Immature natural killer cell (primary cell): Measurements from ENCODE around the gene RASGEF1B. TPM values are rescaled to one million over a fixed set of nuclear protein-coding genes. Genes with fewer than 3 reads are reported as not detected.

Experiments
- DNase-seq, 3 donors: peaks; one replicate each; pipeline ENCODE4 v3.0.0; 2022; ENCODE audit warnings: mixed read lengths in 1 of 3
- H3K27ac Mint-ChIP-seq, 6 donors: one replicate each; pipeline ENCODE4 v1.8.0; 2020; ENCODE audit warnings: mixed read lengths in 6 of 6, mild to moderate bottlenecking in 5 of 6, inconsistent platforms in 4 of 6, moderate library complexity in 3 of 6
- H3K27me3 Mint-ChIP-seq, 3 donors: one replicate each; pipeline ENCODE4 v1.8.0; 2020 to 2021; ENCODE audit warnings: low read depth in 3 of 3, mild to moderate bottlenecking in 3 of 3, mixed read lengths in 3 of 3, moderate library complexity in 3 of 3, inconsistent platforms in 1 of 3
- H3K36me3 Mint-ChIP-seq, 3 donors: one replicate each; pipeline ENCODE4 v1.8.0; 2020; ENCODE audit warnings: mixed read lengths in 3 of 3, inconsistent platforms in 2 of 3, mild to moderate bottlenecking in 2 of 3
- H3K4me1 Mint-ChIP-seq, 2 donors: one replicate each; pipeline ENCODE4 v1.8.0; 2020; ENCODE audit warnings: inconsistent platforms in 2 of 2, mild to moderate bottlenecking in 2 of 2, mixed read lengths in 2 of 2, moderate library complexity in 1 of 2
- H3K4me3 Mint-ChIP-seq, 5 donors: one replicate each; pipeline ENCODE4 v1.8.0; 2020; ENCODE audit warnings: mild to moderate bottlenecking in 5 of 5, mixed read lengths in 5 of 5, inconsistent platforms in 3 of 5, moderate library complexity in 3 of 5
- H3K9me3 Mint-ChIP-seq, 6 donors: one replicate each; pipeline ENCODE4 v1.8.0; 2020; ENCODE audit warnings: mild to moderate bottlenecking in 6 of 6, mixed read lengths in 6 of 6, inconsistent platforms in 4 of 6, moderate library complexity in 3 of 6
- polyA plus RNA-seq, 3 donors: library from polyadenylated mRNA; unstranded; fragments of 300-500 nt; fragmentation: Illumina TruSeq; gene quantifications; one replicate each; pipeline ENCODE4 v1.2.3, GENCODE V29; 2021

Gene RASGEF1B
- polyA plus RNA-seq, 3 donors from 2014 or later: 5.9 to 11.2 (median 7.3) TPM

DNA sequence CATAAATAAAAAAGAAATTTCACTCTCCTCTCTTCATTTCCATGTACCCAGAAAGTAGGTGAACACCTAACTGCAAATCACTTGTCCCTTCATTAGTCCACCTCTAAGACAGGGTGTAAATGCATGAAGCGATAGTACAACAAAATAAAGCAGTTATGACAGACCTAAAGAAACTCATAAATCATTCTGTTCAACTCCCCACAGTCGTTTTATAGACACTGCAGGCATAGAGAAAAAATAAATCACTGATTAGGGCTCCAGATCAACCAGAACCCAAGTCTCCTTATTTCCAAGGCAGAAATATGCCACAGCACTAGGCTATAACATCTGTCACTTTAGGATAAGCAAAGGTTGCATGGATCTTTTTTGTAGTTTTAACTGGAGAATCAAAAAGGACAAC lies 3.0 kb downstream of the RASGEF1B start:
- H3K4me3 Mint-ChIP-seq: no peak overlapping the region
- no peak overlapping the region for H3K27ac Mint-ChIP-seq
- H3K36me3 Mint-ChIP-seq: no peaks in the 10 kb centered on the region
- peaks cover 10 to 21% (median 13%) of the 10 kb centered on the region in 3 donors for H3K27me3 Mint-ChIP-seq
- H3K9me3 Mint-ChIP-seq: no peaks in the 10 kb centered on the region
- peaks cover 34 to 47% of the 10 kb centered on the region in 2 donors for H3K4me1 Mint-ChIP-seq
- DNase-seq: no peak

DNA sequence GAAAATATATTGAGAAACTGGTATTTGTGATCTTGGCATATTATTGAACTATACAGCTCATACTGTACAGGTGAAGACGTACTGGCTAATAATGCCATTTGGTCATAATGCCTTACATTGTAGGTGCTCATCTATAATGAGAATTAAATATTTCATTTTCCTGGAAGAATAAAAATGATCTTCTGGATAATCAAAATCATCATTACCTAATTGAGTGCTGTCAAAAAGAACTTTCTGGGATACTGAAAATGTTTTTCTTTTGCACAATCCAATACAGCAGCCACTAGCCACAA lies 4.1 kb downstream of the RASGEF1B start:
- H3K27ac Mint-ChIP-seq: no peak overlapping the region
- peaks cover 26 to 42% of the 10 kb centered on the region in 2 donors for H3K4me1 Mint-ChIP-seq
- no peak for DNase-seq
- no peak overlapping the region for H3K4me3 Mint-ChIP-seq
- peaks cover 10 to 19% (median 13%) of the 10 kb centered on the region in 3 donors for H3K27me3 Mint-ChIP-seq
- no peaks in the 10 kb centered on the region for H3K36me3 Mint-ChIP-seq
- H3K9me3 Mint-ChIP-seq: no peaks in the 10 kb centered on the region

DNA sequence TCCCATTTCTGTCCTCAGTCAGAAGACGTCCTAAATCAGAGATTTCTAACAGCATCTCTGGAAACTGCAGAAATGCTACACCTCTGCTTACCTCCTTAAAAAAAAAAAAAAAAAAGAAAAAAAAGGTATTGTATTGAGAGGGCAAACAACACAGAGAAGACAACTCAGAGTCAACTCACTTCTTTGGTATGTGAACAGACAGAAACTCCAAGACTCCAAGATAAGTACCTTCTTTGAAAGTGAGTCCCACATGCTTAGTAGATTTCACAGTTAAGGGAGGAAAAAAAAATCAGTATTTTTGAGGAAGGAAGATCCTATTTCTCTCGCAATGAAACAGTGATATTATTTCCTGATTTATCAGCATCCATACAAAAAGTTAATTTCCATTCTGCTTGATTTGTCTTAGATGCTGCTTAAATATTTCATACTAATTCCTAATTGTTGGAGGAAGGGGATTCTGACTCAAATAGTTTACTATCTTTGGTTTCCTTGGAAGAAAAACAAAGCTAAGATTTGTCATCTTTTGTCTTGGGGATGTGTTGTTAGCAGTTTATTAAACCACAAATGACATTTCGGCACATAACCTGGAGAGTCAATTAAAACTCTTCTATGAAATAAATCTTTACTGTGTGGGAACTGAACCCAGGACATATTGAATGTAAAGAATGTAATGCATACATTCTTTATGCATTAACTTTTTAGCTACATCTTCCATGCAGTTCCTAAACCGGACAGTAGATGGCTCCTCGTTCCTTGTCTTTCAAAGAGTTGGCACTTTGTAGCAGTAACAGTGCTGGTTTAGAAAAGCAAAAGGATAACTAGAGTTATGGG lies 4.7 kb downstream of the RASGEF1B start:
- Mint-ChIP-seq H3K9me3 (no peaks in the 10 kb centered on the region), H3K4me3 (no peak overlapping the region), H3K4me1 (peaks cover 21 to 41% of the 10 kb centered on the region in 2 donors), H3K36me3 (no peaks in the 10 kb centered on the region), H3K27me3 (peaks cover 5 to 15% (median 13%) of the 10 kb centered on the region in 3 donors), H3K27ac (no peak overlapping the region)
- peak; percentile 69 to 73 (median 71) for DNase-seq

DNA sequence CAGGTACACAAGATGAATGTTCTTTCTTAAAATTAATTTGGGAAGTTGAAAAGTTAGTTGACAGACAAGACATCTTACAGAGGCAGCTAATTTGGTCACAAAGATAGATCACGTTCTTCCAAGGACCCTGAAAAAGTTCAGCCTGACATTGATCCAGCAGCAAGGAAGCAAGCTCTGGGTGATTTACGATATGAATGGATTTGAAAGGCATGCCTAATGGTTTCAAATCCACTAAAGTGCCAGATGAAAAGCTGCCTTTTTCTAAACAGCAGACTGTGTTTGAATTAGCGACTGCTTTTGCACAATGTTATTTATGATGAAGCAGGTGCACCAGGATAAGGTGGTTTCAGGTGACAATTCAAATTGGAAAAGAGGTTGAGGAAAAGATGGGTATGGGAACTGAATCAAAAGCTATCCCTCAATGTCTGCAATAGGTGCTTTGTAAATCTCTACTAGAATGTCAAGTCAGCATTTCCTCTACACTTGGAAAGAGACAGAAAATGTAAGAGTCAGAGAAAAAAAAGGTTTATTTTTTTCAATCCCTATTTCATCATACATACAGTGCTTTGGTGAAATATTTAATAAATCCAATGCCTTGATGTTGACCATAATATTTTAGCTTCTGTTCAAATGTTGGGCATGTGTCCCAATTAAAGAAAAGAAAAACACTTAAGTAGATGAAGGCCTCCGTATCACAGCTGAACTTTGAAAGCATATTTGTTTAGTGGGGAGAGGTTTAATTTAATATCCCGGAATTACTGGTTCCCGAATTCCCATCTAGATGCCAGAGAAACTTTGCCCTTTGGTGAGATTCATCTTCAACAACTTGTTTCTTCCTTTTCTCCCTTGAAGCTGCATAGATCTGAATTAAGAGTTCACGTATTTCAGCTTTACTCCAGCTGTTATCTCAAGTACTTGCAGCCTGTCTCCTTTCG lies 6.0 kb downstream of the RASGEF1B start:
- no peaks in the 10 kb centered on the region for H3K9me3 Mint-ChIP-seq
- H3K4me3 Mint-ChIP-seq: no peak overlapping the region
- peaks cover 0 to 7% (median 6%) of the 10 kb centered on the region in 3 donors for H3K27me3 Mint-ChIP-seq
- H3K4me1 Mint-ChIP-seq: peaks cover 16 to 39% of the 10 kb centered on the region in 2 donors
- peak overlapping the region in 1 of 6 donors; percentile 17 for H3K27ac Mint-ChIP-seq
- no peaks in the 10 kb centered on the region for H3K36me3 Mint-ChIP-seq
- DNase-seq: no peak

DNA sequence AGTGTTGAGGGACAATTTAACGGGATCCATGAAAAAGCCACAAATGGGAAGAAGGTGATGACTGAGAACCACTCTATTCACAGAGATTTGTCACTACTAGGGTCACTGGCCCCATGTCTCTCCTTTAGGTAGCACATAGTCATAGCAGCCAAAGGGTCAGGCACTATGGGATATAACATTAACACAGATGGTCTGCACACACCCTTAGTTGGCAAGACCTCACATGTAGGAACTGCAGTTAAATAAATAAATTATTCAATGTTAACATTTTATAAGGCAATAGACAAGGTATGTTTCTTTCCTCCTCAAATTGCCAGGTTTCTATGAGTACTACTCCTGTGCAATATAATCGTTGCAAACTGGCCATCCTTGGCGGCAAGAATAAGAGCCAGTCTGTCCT lies 10.9 kb downstream of the RASGEF1B start:
- Mint-ChIP-seq H3K27ac (no peak overlapping the region), H3K4me3 (no peak overlapping the region), H3K36me3 (peaks cover 13 to 20% (median 20%) of the 10 kb centered on the region in 3 donors), H3K4me1 (peaks cover 0 to 21% of the 10 kb centered on the region in 2 donors), H3K27me3 (peaks cover 0 to 2% (median 2%) of the 10 kb centered on the region in 3 donors), H3K9me3 (no peaks in the 10 kb centered on the region)
- no peak for DNase-seq

DNA sequence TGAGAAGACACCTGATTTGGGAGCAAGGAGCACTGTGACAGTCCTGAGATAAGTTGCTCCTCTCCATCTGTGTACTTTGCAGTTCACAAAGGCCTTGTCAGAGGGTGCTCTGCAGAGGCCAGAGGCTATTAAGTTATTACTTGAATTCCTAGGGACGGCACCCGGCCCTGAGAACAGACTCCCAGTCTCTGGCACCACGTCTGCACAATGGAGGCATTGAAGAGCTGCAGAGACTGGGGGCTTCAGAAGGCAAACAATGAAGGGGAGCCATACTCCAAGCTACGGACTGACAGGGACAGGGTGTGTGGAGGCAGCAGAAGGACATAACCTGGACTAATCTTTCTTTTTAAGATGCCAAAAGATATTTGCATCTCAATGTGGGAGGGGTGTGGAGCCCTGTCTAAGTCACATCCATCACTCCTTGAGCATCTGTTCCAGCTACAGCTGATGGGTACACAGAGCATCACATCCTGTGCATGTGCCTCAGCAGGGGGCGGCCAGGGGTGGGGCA lies 11.5 kb downstream of the RASGEF1B start:
- Mint-ChIP-seq H3K4me1 (peaks cover 0 to 23% of the 10 kb centered on the region in 2 donors), H3K27ac (peak overlapping the region in 1 of 6 donors; percentile 57), H3K36me3 (peaks cover 17 to 24% (median 21%) of the 10 kb centered on the region in 3 donors), H3K4me3 (no peak overlapping the region), H3K27me3 (peaks cover 0 to 2% (median 2%) of the 10 kb centered on the region in 3 donors), H3K9me3 (no peaks in the 10 kb centered on the region)
- no peak for DNase-seq

DNA sequence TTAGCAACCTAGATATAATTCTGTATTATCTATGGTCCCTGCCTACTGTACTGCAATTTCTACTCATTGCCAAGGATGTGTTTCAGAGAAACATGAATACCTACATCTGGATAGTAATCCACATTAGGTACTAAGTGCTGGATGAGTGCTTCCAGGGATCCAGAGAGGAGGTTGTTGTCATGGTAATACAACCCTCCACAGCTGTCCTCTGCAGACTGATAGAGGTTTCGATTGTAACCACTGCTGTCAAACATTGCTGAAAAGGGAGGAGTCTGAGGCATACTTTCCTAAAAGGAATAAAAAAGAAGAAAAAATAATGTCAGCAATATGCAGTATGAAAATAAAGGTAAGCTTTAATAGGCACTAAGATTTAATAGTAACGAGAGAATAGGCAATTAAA lies 12.5 kb downstream of the RASGEF1B start:
- Mint-ChIP-seq H3K27me3 (peaks cover 0 to 2% (median 0%) of the 10 kb centered on the region in 3 donors), H3K27ac (no peak overlapping the region), H3K4me3 (no peak overlapping the region), H3K4me1 (peaks cover 8 to 33% of the 10 kb centered on the region in 2 donors), H3K36me3 (peaks cover 20 to 27% (median 25%) of the 10 kb centered on the region in 3 donors), H3K9me3 (no peaks in the 10 kb centered on the region)
- DNase-seq: no peak

DNA sequence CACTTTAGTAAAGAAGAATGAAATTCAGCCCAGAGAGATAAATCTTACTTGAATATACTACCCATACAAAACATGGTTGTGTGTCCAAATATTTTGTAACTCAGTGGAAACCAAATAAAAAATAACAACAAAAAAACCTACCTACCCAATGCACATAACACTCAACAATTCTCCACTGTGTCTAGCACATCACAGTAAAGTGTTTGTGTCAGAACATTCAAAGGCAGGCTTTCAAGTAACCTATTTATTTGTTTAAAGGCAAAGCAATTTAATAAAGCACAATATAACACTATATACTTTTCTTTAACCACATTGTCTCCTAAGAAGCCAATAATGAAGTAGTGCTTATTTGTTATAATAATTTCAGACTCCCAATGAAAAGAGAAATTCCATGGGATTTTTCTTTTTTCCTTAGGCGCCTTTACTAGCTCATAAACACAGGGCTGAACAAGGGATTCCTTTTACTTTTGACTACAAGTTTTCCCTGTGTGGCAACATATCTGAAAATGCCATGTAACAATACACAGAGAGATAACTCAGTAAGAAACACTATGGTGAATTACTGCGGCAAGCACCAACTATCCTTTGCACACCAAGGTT lies 13.7 kb downstream of the RASGEF1B start:
- Mint-ChIP-seq H3K27me3 (peaks cover 0 to 2% (median 0%) of the 10 kb centered on the region in 3 donors), H3K36me3 (peaks cover 31 to 37% (median 36%) of the 10 kb centered on the region in 3 donors), H3K4me1 (peaks cover 8 to 41% of the 10 kb centered on the region in 2 donors), H3K27ac (no peak overlapping the region), H3K4me3 (no peak overlapping the region), H3K9me3 (no peaks in the 10 kb centered on the region)
- DNase-seq: no peak

DNA sequence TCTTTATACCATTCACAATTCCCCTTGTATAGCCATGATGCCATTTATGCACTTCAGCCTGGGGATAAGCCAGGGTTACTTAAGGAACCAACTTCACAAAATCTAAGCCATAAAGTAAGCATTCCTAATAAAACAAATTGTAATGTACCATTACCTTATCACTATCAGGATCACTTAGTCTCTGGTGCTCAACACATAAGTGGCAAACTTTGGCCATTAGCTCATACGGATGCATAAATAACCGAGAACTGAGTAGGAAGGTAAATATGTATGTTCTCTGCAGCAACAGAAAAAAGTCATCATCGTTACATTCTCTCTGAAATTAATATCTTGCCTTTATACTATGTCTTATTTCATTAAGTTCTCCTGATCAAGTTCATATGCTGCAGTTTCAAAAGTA lies 14.4 kb downstream of the RASGEF1B start:
- no peak overlapping the region for H3K27ac Mint-ChIP-seq
- H3K4me1 Mint-ChIP-seq: peaks cover 8 to 43% of the 10 kb centered on the region in 2 donors
- no peaks in the 10 kb centered on the region for H3K9me3 Mint-ChIP-seq
- DNase-seq: no peak
- H3K36me3 Mint-ChIP-seq: peaks cover 35 to 43% (median 38%) of the 10 kb centered on the region in 3 donors
- H3K27me3 Mint-ChIP-seq: peaks cover 0 to 2% (median 0%) of the 10 kb centered on the region in 3 donors
- H3K4me3 Mint-ChIP-seq: no peak overlapping the region

DNA sequence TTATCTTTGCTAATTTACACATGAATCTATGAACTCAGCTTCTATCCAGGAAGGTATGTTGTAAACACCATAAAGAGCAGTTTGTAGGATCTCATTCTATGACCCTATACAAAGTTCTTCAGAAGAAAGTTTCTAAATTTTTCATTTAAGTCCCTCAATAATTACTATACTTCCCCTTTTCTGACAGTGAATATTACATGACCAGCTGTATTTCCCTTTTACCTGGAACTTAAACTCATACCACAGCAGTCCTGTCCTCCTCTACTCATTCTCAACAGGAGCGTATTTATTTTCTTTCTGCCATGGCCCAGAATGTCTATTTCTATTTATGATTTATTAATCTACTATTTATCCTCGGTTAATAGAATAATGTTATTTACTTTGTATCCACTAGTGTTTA lies 15.8 kb downstream of the RASGEF1B start:
- H3K27me3 Mint-ChIP-seq: no peaks in the 10 kb centered on the region
- no peak for DNase-seq
- H3K36me3 Mint-ChIP-seq: peaks cover 37 to 50% (median 41%) of the 10 kb centered on the region in 3 donors
- no peaks in the 10 kb centered on the region for H3K9me3 Mint-ChIP-seq
- peaks cover 8 to 37% of the 10 kb centered on the region in 2 donors for H3K4me1 Mint-ChIP-seq
- H3K27ac Mint-ChIP-seq: no peak overlapping the region
- H3K4me3 Mint-ChIP-seq: no peak overlapping the region

DNA sequence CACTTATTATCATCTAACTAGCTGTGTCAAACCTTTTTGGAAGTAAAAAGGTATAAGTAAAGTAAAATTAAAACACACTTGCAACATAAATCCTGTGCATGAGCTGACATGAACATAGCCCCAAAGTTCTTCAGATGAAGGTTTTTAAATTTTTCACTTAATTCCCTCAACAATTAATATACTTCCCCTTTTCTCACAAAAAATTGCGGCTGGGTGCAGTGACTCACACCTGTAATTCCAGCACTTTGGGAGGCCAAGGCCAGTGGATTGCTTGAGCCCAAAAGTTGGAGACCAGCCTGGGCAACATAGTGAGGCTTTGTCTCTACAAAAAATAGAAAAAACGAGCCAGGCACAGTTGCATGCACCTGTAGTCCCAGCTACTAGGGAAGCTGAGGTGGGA lies 16.8 kb downstream of the RASGEF1B start:
- Mint-ChIP-seq H3K9me3 (no peaks in the 10 kb centered on the region), H3K4me1 (peaks cover 8 to 37% of the 10 kb centered on the region in 2 donors), H3K36me3 (peaks cover 37 to 54% (median 41%) of the 10 kb centered on the region in 3 donors), H3K27me3 (no peaks in the 10 kb centered on the region), H3K27ac (no peak overlapping the region), H3K4me3 (no peak overlapping the region)
- DNase-seq: no peak

DNA sequence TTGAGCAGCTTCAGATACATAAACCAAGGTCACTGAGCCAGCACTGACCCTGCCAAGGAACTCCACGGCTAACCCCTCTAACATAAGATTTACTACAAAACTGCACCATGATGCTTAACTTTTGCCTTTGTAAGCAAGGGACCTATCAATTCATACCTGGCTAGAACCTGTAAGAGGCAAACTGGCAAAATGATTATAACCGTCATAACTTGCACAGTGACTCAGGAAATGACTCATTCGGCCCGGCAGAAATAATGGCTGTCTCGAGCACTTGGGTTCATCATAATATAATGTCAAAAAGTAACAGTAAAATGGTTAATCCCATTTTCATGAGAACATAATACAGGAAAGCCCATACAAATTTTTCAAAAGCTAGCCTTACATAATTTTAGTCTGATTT lies 17.2 kb downstream of the RASGEF1B start:
- Mint-ChIP-seq H3K27me3 (no peaks in the 10 kb centered on the region), H3K4me1 (peaks cover 8 to 37% of the 10 kb centered on the region in 2 donors), H3K36me3 (peaks cover 37 to 54% (median 41%) of the 10 kb centered on the region in 3 donors), H3K9me3 (no peaks in the 10 kb centered on the region), H3K27ac (peak overlapping the region in 2 of 6 donors; percentile 13 to 37), H3K4me3 (peak overlapping the region in 1 of 5 donors; percentile 18)
- no peak for DNase-seq

DNA sequence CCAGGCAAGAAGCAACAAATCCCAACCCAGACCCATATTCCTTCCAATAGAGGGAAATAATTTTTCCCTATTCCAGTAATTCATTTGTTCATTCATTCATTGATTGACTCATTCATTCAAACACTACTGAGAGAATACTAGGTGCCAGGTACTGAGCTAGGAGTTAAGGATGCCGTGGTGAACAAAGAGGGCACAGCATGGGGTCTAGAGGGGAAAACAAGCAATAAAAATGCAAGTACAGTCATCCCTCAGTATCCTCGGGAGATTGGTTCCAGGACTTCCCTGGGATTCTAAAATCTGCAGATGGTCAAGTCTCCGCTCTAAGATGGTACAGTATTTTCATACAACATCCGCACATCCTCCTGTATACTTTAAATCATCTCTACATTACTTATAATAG lies 18.7 kb downstream of the RASGEF1B start:
- no peaks in the 10 kb centered on the region for H3K27me3 Mint-ChIP-seq
- H3K4me3 Mint-ChIP-seq: no peak overlapping the region
- no peak for DNase-seq
- H3K4me1 Mint-ChIP-seq: peaks cover 8 to 37% of the 10 kb centered on the region in 2 donors
- no peak overlapping the region for H3K27ac Mint-ChIP-seq
- H3K36me3 Mint-ChIP-seq: peaks cover 32 to 65% (median 36%) of the 10 kb centered on the region in 3 donors
- no peaks in the 10 kb centered on the region for H3K9me3 Mint-ChIP-seq
